ENCODE measurements around the gene EMP1. TPM values are rescaled to one million over a fixed set of nuclear protein-coding genes. Genes with fewer than 3 reads are reported as not detected.

EMP1 gene
- total RNA-seq, 3 donors from 2014 or later = 207 to 759 (median 444) TPM

DNA sequence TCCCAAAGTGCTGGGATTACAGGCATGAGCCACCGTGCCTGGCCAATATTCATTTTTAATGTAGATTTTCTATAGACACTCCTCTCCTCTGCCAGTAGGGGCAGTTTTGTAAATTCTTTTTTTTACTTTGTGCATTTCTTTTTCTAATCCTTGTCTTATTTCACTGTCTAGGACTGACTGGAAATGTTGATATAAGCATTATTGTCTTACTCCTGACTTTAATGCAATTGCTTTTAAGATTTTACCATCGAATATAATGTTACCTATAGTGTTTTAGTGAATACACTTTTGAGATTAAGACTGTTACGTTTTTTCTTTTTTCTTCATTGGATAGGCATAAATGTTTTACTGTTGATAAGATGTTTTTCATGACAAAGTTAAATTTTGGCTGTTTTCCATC, 35.4 kb upstream of the EMP1 start:
- Histone ChIP-seq H3K9me3 (no peaks in the 10 kb centered on the region), H3K27me3 (no peaks in the 10 kb centered on the region), H3K27ac (no peak overlapping the region), H3K36me3 (no peaks in the 10 kb centered on the region), H3K4me1 (peaks cover 4 to 6% of the 10 kb centered on the region in 2 donors), H3K4me3 (no peak overlapping the region)
- TF ChIP-seq, protein P1, sequence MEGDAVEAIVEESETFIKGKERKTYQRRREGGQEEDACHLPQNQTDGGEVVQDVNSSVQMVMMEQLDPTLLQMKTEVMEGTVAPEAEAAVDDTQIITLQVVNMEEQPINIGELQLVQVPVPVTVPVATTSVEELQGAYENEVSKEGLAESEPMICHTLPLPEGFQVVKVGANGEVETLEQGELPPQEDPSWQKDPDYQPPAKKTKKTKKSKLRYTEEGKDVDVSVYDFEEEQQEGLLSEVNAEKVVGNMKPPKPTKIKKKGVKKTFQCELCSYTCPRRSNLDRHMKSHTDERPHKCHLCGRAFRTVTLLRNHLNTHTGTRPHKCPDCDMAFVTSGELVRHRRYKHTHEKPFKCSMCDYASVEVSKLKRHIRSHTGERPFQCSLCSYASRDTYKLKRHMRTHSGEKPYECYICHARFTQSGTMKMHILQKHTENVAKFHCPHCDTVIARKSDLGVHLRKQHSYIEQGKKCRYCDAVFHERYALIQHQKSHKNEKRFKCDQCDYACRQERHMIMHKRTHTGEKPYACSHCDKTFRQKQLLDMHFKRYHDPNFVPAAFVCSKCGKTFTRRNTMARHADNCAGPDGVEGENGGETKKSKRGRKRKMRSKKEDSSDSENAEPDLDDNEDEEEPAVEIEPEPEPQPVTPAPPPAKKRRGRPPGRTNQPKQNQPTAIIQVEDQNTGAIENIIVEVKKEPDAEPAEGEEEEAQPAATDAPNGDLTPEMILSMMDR (IDR thresholded peaks at IDR 0.05) = no peak
- no peak for TF ChIP-seq POLR2A (IDR thresholded peaks at IDR 0.05)
- no peak for TF ChIP-seq POLR2AphosphoS5 (IDR thresholded peaks at IDR 0.05)
- DNase-seq (ENCODE audit: low spot score in 2 of 2) = no peak
- intact Hi-C loops (cut with DNase I; ENCODE audit: low total_unique reads) = no loop called here

DNA sequence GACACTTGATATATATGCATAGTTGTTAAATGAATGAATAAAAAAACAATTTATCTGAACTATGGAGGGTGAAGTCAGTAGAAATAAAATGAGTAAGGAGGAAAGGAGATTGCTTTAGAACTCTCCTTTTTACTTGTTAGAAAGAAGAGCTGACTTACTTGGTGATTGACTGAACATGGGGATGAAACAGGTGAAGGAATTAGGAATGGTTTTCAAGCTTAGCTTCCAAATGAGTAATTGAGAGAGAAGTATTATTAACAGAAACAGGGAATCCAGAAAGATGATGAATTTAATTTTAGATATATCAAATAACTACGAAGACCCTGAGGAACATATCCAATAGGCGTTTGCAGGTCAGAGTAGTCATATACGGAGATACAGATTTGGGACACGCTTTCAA, 33.6 kb upstream of the EMP1 start:
- H3K36me3 ChIP-seq = no peaks in the 10 kb centered on the region
- H3K27me3 ChIP-seq = no peaks in the 10 kb centered on the region
- H3K4me3 ChIP-seq = no peak overlapping the region
- intact Hi-C loops (cut with DNase I; ENCODE audit: low total_unique reads) = no loop called here
- DNase-seq (ENCODE audit: low spot score in 2 of 2) = no peak
- peaks cover 4 to 6% of the 10 kb centered on the region in 2 donors for H3K4me1 ChIP-seq
- peaks cover 0 to 2% of the 10 kb centered on the region in 2 donors for H3K9me3 ChIP-seq
- H3K27ac ChIP-seq = peak overlapping the region in 1 of 2 donors; percentile 83
- TF ChIP-seq POLR2AphosphoS5 (IDR thresholded peaks at IDR 0.05) (no peak), POLR2A (IDR thresholded peaks at IDR 0.05) (no peak)
- TF ChIP-seq, protein P1 (IDR thresholded peaks at IDR 0.05) = no peak

DNA sequence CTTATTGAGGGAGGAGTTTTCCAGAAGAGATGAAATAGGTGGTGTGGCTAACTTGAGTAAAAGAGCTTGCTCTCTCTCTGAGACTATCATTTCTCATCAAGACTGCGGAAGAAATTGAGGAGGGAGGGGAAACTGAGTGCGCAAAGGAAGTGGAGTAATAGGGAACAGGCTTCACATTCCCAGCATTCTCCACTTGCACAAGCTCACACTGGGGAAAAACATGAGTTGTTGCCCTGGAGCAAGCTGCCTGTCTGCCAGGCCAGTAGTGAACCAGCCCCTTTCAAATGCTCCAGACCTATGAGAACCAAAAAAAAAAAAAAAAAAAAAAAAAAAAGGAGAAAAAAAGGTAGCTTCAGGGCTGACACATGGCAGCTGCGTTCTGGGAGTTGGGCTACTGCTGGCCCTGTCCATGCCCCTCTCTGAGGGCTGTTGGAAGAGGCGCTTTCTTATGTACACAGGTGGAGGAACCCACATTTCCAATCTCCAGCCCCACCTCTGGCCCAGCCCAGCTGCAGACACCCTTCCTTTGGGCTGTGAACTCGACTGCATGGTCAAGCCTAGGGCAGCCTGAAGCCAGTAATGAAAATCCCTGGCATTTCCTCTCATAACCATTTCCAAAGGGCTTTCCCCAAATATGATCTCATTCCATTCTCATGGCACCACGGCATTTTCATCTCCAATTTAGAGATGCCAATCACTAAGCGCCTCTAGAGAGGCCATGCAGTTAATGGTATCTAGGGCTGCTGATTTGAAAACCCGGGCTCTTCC, 32.5 kb upstream of the EMP1 start:
- Histone ChIP-seq H3K27ac (peak overlapping the region; percentile 83 to 88), H3K4me3 (no peak overlapping the region), H3K36me3 (no peaks in the 10 kb centered on the region), H3K9me3 (peaks cover 0 to 5% of the 10 kb centered on the region in 2 donors), H3K4me1 (peaks cover 4 to 6% of the 10 kb centered on the region in 2 donors), H3K27me3 (no peaks in the 10 kb centered on the region)
- peak in 1 of 2 donors; percentile 49 for DNase-seq (ENCODE audit: low spot score in 2 of 2)
- TF ChIP-seq POLR2AphosphoS5 (IDR thresholded peaks at IDR 0.05) (peak in 1 of 3 donors; percentile 21), POLR2A (IDR thresholded peaks at IDR 0.05) (no peak)
- intact Hi-C loops (cut with DNase I; ENCODE audit: low total_unique reads) = no loop called here

DNA sequence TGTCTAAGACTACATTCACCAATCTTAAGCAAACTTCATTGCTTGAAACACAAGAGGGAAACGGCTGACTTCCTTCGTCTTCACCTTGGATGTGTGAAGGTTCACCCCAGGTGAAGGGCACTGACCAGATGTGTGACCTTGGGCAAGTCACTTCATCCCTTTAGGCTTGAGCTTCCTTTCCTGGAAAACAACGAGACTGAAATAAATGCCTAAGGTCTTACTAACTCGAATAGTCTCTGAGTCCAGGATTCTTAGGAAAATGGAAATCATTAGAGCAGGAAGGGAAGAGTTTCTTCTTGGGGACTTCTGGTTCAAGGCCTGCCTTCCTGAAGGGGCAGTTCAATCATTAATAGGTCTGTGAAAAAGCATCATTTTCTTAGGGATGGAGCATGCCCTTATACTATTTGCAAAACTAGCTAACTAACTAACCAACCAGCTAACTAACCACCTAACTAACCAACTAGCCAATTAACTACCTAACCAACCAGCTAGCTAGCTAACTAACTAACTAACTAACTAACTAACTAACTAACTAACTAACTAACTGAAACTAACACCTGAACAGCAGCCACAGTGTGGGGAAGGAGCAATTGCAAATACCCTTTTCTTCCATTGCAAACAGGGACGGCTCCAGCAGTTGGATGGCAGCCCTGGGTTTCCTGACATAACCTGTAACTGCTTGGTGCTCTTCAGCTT, 31.5 kb upstream of the EMP1 start:
- Histone ChIP-seq H3K9me3 (peaks cover 0 to 5% of the 10 kb centered on the region in 2 donors), H3K27ac (peak overlapping the region; percentile 83 to 88), H3K36me3 (no peaks in the 10 kb centered on the region), H3K4me1 (peaks cover 4 to 6% of the 10 kb centered on the region in 2 donors), H3K27me3 (no peaks in the 10 kb centered on the region), H3K4me3 (peak overlapping the region in 1 of 3 donors; percentile 17)
- TF ChIP-seq POLR2A (IDR thresholded peaks at IDR 0.05) = no peak
- TF ChIP-seq, protein P1 (IDR thresholded peaks at IDR 0.05) = no peak
- no peak for TF ChIP-seq POLR2AphosphoS5 (IDR thresholded peaks at IDR 0.05)
- intact Hi-C loops (cut with DNase I; ENCODE audit: low total_unique reads) = no loop called here
- no peak for DNase-seq (ENCODE audit: low spot score in 2 of 2)

DNA sequence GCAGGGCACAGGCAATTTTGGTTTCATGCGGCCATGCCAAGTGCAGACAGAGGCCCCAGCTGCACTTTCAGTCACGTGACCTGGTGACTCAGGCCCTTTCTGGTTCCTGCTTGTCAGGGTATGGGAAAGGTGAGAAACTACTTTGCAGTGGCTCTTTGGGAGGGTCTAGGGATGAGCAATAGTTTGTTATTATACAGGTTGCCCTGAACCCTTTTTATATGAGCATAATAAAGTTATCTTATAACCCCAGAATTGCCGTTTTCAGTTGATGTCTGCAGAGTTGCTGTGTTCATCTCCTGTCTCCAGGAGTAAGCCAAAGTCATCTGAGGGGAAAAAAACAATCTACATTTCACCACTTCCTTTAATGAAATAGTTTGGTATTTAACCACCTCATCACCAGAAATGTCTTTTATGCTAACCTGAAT, 30.9 kb upstream of the EMP1 start:
- Histone ChIP-seq H3K27ac (peak overlapping the region; percentile 83 to 88), H3K36me3 (no peaks in the 10 kb centered on the region), H3K27me3 (no peaks in the 10 kb centered on the region), H3K4me3 (peak overlapping the region in 1 of 3 donors; percentile 17), H3K9me3 (peaks cover 0 to 5% of the 10 kb centered on the region in 2 donors), H3K4me1 (peaks cover 4 to 6% of the 10 kb centered on the region in 2 donors)
- TF ChIP-seq POLR2AphosphoS5 (IDR thresholded peaks at IDR 0.05) = peak; percentile 29 to 84 (median 62)
- TF ChIP-seq, protein P1 (IDR thresholded peaks at IDR 0.05) = no peak
- DNase-seq (ENCODE audit: low spot score in 2 of 2) = peak; percentile 76 to 92
- intact Hi-C loops (cut with DNase I; ENCODE audit: low total_unique reads) = no loop called here
